Heart right ventricle (tissue), 16 donors: ENCODE data around the gene ADK. TPM values are rescaled to one million over a fixed set of nuclear protein-coding genes. Genes with fewer than 3 reads are reported as not detected.
"Not testable (repeated sequence)": the region's sequence is repeated elsewhere in the genome, so short reads cannot be mapped to it uniquely, and the experiment has no call there.

Experiments
- ATAC-seq, 8 donors: fragments of 200-7000 bp; cut with Tn5 transposase; one replicate each; pipeline ENCODE4 v1.9.1; 2020; ENCODE audit warnings: mild to moderate bottlenecking in 8 of 8, moderate library complexity in 8 of 8, moderate number of reproducible peaks in 1 of 8
- DNase-seq, 2 donors: peaks; one replicate each; pipeline ENCODE4 v3.0.0-alpha.2; 2020
- H3K27ac ChIP-seq, 10 donors: fragments of 200-600 bp; sonication (generic) in 2 of 10; one replicate each; pipeline versions ENCODE4 v1.5.0 to v1.8.0; 2020 to 2022; ENCODE audit warnings: mild to moderate bottlenecking in 3 of 10
- H3K27me3 ChIP-seq, 7 donors: fragments of 200-600 bp; one replicate each; pipeline ENCODE4 v1.8.0; 2021 to 2022; ENCODE audit warnings: mild to moderate bottlenecking in 2 of 7
- H3K36me3 ChIP-seq, 9 donors: fragments of 200-600 bp; sonication (generic) in 1 of 9; one replicate each; pipeline versions ENCODE4 v1.5.0 to v1.8.0; 2020 to 2022; ENCODE audit warnings: mild to moderate bottlenecking in 2 of 9
- H3K4me1 ChIP-seq, 9 donors: fragments of 200-600 bp; sonication (generic) in 1 of 9; one replicate each; pipeline versions ENCODE4 v1.5.0 to v1.8.0; 2020 to 2022; ENCODE audit warnings: mild to moderate bottlenecking in 4 of 9
- H3K4me3 ChIP-seq, 10 donors: fragments of 200-600 bp; sonication (generic) in 2 of 10; one replicate each; pipeline versions ENCODE4 v1.5.0 to v1.8.0; 2020 to 2022; ENCODE audit warnings: mild to moderate bottlenecking in 7 of 10, moderate library complexity in 2 of 10
- H3K9me3 ChIP-seq, 11 donors: fragments of 200-600 bp in 10 of 11; sonication (generic) in 2 of 11; one replicate each; pipeline versions ENCODE4 v1.5.0 to v1.8.0; 2013 to 2022; ENCODE audit warnings: mild to moderate bottlenecking in 2 of 11, control low read depth in 1 of 11, moderate library complexity in 1 of 11
- WGBS, 2 donors: extraction: QIAGEN DNeasy Blood & Tissue Kit; methylation state at CpG; one replicate each; pipeline ENCODE4 v1.1.7; 2013; ENCODE audit warnings: inconsistent platforms in 1 of 2; 5-methylcytosine and 5-hydroxymethylcytosine counted together
- intact Hi-C, 10 donors: fragments of 100-400 bp; cut with DNase I; formaldehyde crosslinking; loops; one replicate each; pipeline versions ENCODE4 v1.11.1 to v1.14.2; 2022
- polyA plus RNA-seq, 2 donors: library from polyadenylated mRNA; stranded (reverse); fragments of 200-250 nt; gene quantifications; one replicate each; pipeline ENCODE4 v1.2.3, GENCODE V29; 2013
- total RNA-seq, 10 donors: library from RNA; stranded (reverse); fragmentation: NEBNext Ultra II Directional in 3 of 10; extraction: Animal tissue kit (Norgen Biotek cat#: 25700) in 3 of 10; gene quantifications; one replicate each; pipeline versions ENCODE4 v1.2.1 to v1.2.4, GENCODE V29; 2021 to 2023
- TF ChIP-seq, protein P1 (sequence below), 9 donors: fragments of 200-600 bp; sonication (generic) in 2 of 9; IDR thresholded peaks; one replicate each; pipeline versions ENCODE4 v1.5.0 to v1.8.0; 2021 to 2022; ENCODE audit warnings: antibody characterized with exemption in 9 of 9, mild to moderate bottlenecking in 5 of 9, moderate library complexity in 1 of 9
- donor health status: Arrhythmogenic right ventricular cardiomyopathy.
- donor health status: ischemic (EF 13 %, LVEDD 7.1; RV severe dilation, severe dysfunction).
- donor health status: healthy with polysubstance abuse.
- donor health status: DM: no; HTN: yes; CAD: no.
- donor health status: DM: no; HTN: no; CAD: no.
- donor health status: ischemic (EF 25% LVEDD 6.9; RV normal size, moderate dysfunction).
- donor health status: ischemic (EF 25% LVEDD 5.7; RV mildly dilated, moderate dysfunction).
- donor health status: healthy.
- donor health status: DM: yes; HTN: yes; CAD: no.
- donor health status: Ischemic cardiomyopathy.
- donor health status: ischemic (EF 35%, LVEDD 5.7; RV mildly dilated, moderate dysfunction).
- donor health status: nonischemic (EF 11% LVEDD 7.7; RV severe dilation, severe dysfunction).
- donor health status: DM: yes; HTN: yes; CAD: no.
- donor health status: PGD.
- donor health status: ischemic (EF 29% LVEDD 5.4; RV normal size, mild dysfunction).
- donor health status: nonischemic (EF 23%, LVEDD 6.1; RV moderate dilation, normal function).

ADK gene
- total and polyA plus RNA-seq, 12 donors, result 13.0 to 50.0 (median 39.1) TPM

DNA sequence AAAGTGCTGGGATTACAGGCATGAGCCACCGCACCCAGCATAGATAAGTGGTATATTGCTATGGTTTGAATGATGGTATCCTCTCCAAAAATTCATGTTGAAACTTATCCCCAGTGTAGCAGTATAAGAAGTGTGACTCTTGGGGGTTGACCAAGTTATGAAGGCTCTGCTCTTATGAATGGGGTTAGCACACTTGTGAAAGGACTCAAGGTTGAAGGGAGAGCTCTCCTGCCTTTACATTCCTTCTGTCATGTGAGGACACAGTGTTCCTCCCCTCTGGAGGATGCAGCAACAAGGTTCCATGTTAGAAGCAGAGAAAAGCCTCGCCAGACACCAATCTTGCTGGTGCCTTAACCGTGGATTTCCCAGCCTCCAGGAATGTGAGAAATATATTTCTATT is 58.0 kb downstream of the ADK start:
- intact Hi-C loops, result no loop called here
- ATAC-seq (no peak), DNase-seq (no peak)
- TF ChIP-seq, protein P1, sequence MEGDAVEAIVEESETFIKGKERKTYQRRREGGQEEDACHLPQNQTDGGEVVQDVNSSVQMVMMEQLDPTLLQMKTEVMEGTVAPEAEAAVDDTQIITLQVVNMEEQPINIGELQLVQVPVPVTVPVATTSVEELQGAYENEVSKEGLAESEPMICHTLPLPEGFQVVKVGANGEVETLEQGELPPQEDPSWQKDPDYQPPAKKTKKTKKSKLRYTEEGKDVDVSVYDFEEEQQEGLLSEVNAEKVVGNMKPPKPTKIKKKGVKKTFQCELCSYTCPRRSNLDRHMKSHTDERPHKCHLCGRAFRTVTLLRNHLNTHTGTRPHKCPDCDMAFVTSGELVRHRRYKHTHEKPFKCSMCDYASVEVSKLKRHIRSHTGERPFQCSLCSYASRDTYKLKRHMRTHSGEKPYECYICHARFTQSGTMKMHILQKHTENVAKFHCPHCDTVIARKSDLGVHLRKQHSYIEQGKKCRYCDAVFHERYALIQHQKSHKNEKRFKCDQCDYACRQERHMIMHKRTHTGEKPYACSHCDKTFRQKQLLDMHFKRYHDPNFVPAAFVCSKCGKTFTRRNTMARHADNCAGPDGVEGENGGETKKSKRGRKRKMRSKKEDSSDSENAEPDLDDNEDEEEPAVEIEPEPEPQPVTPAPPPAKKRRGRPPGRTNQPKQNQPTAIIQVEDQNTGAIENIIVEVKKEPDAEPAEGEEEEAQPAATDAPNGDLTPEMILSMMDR (IDR thresholded peaks at IDR 0.05), result no peak
- H3K36me3 ChIP-seq, result no peaks in the 10 kb centered on the region
- whole genome bisulfite sequencing, 2 donors, result 87 to 94% methylated on average over 3 of the region's 3 CpGs
- peaks cover 0 to 7% (median 0%) of the 10 kb centered on the region in 9 donors for H3K4me1 ChIP-seq
- H3K9me3 ChIP-seq, result no peaks in the 10 kb centered on the region
- no peaks in the 10 kb centered on the region for H3K27me3 ChIP-seq
- H3K27ac ChIP-seq, result no peak overlapping the region
- no peak overlapping the region for H3K4me3 ChIP-seq

DNA sequence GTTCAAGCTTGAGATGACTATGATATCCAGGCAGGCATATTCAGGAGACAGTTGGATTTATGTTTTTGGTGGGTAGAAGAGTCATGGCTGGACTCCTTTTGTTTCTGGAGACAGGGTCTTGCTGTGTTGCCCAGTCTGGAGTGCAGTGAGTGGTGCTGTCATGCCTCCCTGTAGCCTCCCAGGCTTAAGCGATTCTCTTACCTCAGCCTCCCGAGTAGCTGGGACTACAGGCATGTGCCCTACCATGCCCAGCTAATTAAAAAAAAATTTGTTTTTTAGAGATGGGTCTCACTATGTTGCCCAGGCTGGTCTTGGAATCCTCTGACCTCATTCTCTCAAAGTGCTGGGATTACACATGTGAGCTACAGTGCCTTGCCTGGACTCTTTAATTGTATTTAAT is 62.0 kb downstream of the ADK start:
- H3K4me1 ChIP-seq, result peaks cover 0 to 7% (median 0%) of the 10 kb centered on the region in 9 donors
- no peak for DNase-seq
- no peak overlapping the region for H3K27ac ChIP-seq
- no peaks in the 10 kb centered on the region for H3K36me3 ChIP-seq
- WGBS, 2 donors, result 98% methylated on average over 2 of the region's 2 CpGs
- intact Hi-C loops, result no loop called here
- no peaks in the 10 kb centered on the region for H3K27me3 ChIP-seq
- no peaks in the 10 kb centered on the region for H3K9me3 ChIP-seq
- no peak overlapping the region for H3K4me3 ChIP-seq
- TF ChIP-seq, protein P1 (IDR thresholded peaks at IDR 0.05), result no peak
- no peak for ATAC-seq

DNA sequence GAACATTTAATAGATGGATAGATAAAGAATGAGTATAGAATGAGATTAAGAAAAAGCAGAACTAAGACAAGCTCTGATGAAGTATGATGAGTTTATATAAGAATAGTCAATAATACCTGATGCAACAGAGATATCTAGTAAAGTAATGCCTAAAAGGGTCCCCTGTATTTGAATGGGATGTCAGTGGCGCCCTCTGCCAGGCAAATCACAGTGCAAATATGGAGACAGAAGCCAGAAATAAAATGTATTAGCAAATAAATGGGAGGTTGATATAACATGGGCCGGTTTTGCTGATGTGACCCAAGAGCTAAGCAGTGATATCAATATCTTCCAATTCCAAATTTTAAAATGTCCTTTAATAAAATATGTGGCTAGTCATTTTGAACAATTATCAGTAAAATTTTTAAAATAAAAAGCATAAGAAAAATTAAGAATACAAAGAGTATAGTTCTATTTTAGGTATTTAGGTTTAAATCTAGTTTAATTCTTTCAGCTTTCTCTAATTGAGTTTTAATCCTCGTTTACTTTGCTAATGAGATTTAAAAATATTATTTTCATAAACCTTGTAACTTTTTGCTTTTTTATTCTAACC is 62.6 kb downstream of the ADK start:
- whole genome bisulfite sequencing, 2 donors, result 68 to 77% methylated on average over 3 of the region's 3 CpGs
- TF ChIP-seq, protein P1 (IDR thresholded peaks at IDR 0.05), result peak in 7 of 9 donors; percentile 20 to 52 (median 45)
- Histone ChIP-seq H3K4me3 (no peak overlapping the region), H3K27me3 (no peaks in the 10 kb centered on the region), H3K4me1 (peaks cover 0 to 7% (median 0%) of the 10 kb centered on the region in 9 donors), H3K9me3 (no peaks in the 10 kb centered on the region), H3K36me3 (no peaks in the 10 kb centered on the region), H3K27ac (no peak overlapping the region)
- ATAC-seq (no peak), DNase-seq (peak in 1 of 2 donors; percentile 12)
- intact Hi-C loops, result no loop called here

DNA sequence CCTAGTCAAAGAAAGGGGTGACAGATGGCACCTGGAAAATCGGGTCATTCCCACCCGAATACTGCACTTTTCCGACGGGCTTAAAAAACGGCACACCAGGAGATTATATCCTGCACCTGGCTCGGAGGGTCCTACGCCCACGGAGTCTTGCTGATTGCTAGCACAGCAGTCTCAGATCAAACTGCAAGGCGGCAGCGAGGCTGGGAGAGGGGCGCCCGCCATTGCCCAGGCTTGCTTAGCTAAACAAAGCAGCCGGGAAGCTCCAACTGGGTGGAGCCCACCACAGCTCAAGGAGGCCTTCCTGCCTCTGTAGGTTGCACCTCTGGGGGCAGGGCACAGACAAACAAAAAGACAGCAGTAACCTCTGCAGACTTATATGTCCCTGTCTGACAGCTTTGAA is 66.1 kb downstream of the ADK start:
- not testable (repeated sequence) for ATAC-seq, H3K27me3 ChIP-seq

DNA sequence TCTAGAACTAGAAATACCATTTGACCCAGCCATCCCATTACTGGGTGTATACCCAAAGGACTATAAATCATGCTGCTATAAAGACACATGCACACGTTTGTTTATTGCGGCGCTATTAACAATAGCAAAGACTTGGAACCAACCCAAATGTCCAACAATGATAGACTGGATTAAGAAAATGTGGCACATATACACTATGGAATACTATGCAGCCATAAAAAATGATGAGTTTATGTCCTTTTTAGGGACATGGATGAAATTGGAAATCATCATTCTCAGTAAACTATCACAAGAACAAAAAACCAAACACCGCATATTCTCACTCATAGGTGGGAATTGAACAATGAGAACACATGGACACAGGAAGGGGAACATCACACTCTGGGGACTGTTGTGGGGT is 71.4 kb downstream of the ADK start:
- ATAC-seq, H3K27ac ChIP-seq, H3K4me3 ChIP-seq, intact Hi-C loops, H3K36me3 ChIP-seq, H3K4me1 ChIP-seq, H3K9me3 ChIP-seq, DNase-seq, H3K27me3 ChIP-seq: not testable (repeated sequence)
- 91 to 97% methylated on average over 3 to 4 of the region's 4 CpGs for WGBS, 2 donors

More for the DNA sequence above, 66.1 kb downstream of the ADK start:
- H3K9me3 ChIP-seq, H3K27ac ChIP-seq, intact Hi-C loops, H3K36me3 ChIP-seq, DNase-seq, H3K4me1 ChIP-seq, H3K4me3 ChIP-seq: not testable (repeated sequence)
- 94 to 95% methylated on average over 13 of the region's 13 CpGs for WGBS, 2 donors
